ENCODE results near the gene POU2AF3.

POU2AF3 gene

GRCh38 chr11:111329306-111330204, 31.2 kb downstream of the POU2AF3 start:
- no peak for DNase-seq

- no peak for DNase-seq
These were observed 32.0 kb downstream of the POU2AF3 start for GRCh38 chr11:111330234-111330893.

- DNase-seq: no peak
These were observed 33.5 kb downstream of the POU2AF3 start for GRCh38 chr11:111331711-111332479.

- DNase-seq: no peak
These were observed 36.5 kb downstream of the POU2AF3 start for GRCh38 chr11:111334532-111335502.

- DNase-seq: no peak
These were observed 37.2 kb downstream of the POU2AF3 start for GRCh38 chr11:111335549-111335948.

- no peak for DNase-seq
These were observed 37.7 kb downstream of the POU2AF3 start for GRCh38 chr11:111336062-111336461.

- no peak for DNase-seq
These were observed 38.4 kb downstream of the POU2AF3 start for GRCh38 chr11:111336582-111337256.

- no peak for DNase-seq
These were observed 41.5 kb downstream of the POU2AF3 start for GRCh38 chr11:111339758-111340388.

- DNase-seq: no peak
These were observed 44.0 kb downstream of the POU2AF3 start for GRCh38 chr11:111342329-111342728.

GRCh38 chr11:111344032-111344431, 45.7 kb downstream of the POU2AF3 start:
- DNase-seq: no peak

- no peak for DNase-seq
These were observed 48.8 kb downstream of the POU2AF3 start for GRCh38 chr11:111347002-111347722.

- no peak for DNase-seq
These were observed 49.4 kb downstream of the POU2AF3 start for GRCh38 chr11:111347723-111348115.

- no peak for DNase-seq
These were observed 49.8 kb downstream of the POU2AF3 start for GRCh38 chr11:111348147-111348546.

GRCh38 chr11:111349191-111349695, 50.9 kb downstream of the POU2AF3 start:
- DNase-seq: no peak

GRCh38 chr11:111350811-111351210, 52.5 kb downstream of the POU2AF3 start:
- no peak for DNase-seq

- DNase-seq: no peak
These were observed 53.2 kb downstream of the POU2AF3 start for GRCh38 chr11:111351374-111352055.

GRCh38 chr11:111352231-111352746, 53.9 kb downstream of the POU2AF3 start:
- DNase-seq: no peak

GRCh38 chr11:111352935-111353710, 54.8 kb downstream of the POU2AF3 start:
- no peak for DNase-seq

All from stimulated activated CD8-positive, alpha-beta memory T cell treated with anti-CD3 and anti-CD28 coated beads, Interleukin-4, amount 100 ng/mL, for 48 hours (primary cell).